Activated CD4-positive, alpha-beta T cell treated with anti-CD3 and anti-CD28 coated beads, Interleukin-2, Interleukin-6, amounts not matched to agents 100 ng/mL and 50 ng/mL, durations not matched to agents 16 hours and 8 hours (primary cell): ENCODE results near the gene CIC.
"Not testable (repeated sequence)": the region's sequence is repeated elsewhere in the genome, so short reads cannot be mapped to it uniquely, and the experiment has no call there.

Experiments used
- DNase-seq: peaks from one replicate; pipeline ENCODE4 v3.0.0-alpha.2; 2020

Gene CIC

DNA sequence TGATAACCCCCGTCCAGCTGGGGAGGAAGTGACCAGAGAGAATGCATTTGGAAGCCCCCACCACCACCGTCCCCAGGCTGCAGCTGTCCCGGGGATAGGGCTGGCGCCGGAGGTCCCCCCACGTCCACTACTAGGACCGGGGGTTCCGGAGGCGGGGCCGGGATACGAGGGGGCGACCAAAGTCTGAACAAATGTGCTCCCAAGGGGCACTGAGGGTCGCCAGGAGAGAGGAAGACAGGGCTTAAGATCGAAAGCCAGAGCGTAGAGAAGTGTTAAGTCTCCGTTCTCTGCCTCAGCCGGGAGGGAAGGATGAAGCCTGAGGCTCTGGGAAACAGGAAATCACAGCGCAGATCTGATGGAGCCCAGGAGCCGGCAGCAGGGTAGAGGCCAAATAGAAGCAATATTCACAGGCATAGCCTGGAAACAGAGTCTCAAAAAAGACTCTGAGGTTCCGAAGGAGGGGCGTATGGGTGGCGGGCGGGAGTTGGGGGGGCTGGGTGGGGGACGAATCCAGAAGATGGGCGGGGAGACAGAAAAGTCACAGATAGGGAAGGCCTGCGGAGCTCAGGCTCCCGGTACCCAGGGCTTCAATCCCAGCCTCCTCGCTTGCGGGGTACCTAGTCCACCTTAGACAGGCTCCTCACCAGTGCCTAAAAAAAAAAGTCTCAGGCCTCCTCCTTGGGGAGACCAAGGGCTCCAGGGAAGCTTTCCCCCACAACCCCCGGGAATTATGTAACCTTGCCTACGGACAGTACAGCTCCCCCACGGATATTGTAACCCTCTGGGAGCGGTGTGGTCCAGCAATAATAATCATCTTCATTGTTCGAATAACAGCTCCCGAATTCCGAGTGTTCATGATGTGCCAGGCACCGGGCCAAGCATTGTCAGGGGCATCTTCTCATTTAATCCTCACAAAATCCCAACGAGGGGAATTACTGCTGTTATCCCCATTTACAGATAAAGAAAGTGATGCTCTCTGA is 13.0 kb upstream of the CIC start:
- DNase-seq, result no peak

GRCh38 chr19:42257842-42258241 is 11.2 kb upstream of the CIC start:
- not testable (repeated sequence) for DNase-seq

DNA sequence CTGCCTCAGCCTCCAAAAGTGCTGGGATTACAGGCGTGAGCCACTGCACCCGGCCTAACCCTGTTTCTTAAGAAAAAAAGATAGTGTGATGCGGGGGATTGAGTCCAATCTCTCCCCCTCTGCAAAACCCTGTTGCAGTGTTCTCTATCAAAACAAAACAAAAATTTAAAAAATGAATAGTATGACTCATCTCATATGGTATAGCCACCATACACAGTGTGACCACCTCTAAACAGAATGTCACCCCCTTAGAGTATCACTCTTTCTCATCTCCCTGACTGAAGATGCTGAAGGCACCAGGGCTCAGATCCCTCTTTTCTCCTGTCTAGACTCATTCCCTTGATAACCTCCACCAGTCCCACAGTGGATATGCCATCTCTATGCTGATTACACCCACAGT is 7.3 kb upstream of the CIC start:
- DNase-seq, result no peak

GRCh38 chr19:42266105-42266504 is 2.9 kb upstream of the CIC start:
- DNase-seq, result not testable (repeated sequence)

DNA sequence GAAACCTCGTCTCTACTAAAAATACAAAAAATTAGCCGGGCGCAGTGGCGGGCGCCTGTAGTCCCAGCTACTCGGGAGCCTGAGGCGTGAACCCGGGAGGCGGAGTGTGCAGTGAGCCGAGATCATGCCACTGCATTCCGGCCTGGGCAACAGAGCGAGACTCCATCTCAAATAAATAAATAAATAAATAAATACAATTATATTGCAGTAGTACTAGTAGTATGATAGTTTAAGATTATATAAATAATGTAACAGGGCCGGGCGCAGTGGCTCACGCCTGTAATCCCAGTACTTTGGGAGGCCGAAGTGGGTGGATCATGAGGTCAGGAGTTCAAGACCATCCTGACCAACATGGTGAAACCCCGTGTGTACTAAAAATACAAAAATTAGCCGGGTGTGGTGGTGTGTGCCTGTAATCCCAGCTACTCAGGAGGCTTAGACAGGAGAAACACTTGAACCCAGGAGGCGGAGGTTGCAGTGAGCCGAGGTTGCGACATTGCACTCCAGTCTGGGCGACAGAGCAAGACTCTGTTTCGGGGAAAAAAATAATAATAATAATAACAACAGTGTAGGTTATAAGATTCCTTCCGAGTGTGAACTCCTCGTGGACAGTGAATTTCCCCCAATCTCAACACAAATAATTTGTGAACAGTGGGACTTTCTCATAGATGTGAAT is 2.0 kb upstream of the CIC start:
- not testable (repeated sequence) for DNase-seq

- DNase-seq, result no peak
These were observed 1.4 kb upstream of the CIC start for GRCh38 chr19:42267644-42268141.

DNA sequence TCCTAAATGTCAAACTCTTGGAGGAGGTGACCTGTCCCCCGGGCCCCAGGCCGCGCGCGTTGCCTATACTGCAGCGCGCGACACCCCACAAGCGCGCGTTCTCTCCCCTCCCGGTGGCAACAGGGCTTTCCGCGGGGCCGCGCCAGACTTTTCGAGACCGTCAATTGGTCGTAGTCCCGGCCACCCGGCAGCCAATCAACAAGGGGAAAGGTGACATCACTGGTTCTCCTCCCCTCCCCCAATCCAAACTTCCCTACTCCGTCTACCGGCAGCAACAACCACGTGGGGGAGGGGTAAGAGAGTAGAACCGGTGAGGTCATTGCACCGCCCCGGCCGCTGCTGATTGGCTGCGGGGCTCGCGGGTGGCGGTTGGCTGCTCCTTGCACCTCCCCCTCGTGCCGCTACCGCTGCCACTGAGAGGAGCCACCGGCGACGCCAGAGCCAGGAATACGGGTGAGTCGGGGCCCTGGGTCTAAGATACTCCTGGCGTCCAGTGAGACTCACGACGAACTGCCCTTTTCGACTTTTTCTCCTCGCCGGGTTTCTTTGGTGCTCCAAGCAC is 829 bp upstream of the CIC start:
- DNase-seq, result peak; percentile 100

GRCh38 chr19:42269478-42270345 is 660 bp downstream of the CIC start:
- DNase-seq, result no peak

- DNase-seq, result peak; percentile 78
These were observed 1.4 kb downstream of the CIC start for GRCh38 chr19:42270346-42271044.

GRCh38 chr19:42271045-42271419 is 2.0 kb downstream of the CIC start:
- DNase-seq, result no peak

DNA sequence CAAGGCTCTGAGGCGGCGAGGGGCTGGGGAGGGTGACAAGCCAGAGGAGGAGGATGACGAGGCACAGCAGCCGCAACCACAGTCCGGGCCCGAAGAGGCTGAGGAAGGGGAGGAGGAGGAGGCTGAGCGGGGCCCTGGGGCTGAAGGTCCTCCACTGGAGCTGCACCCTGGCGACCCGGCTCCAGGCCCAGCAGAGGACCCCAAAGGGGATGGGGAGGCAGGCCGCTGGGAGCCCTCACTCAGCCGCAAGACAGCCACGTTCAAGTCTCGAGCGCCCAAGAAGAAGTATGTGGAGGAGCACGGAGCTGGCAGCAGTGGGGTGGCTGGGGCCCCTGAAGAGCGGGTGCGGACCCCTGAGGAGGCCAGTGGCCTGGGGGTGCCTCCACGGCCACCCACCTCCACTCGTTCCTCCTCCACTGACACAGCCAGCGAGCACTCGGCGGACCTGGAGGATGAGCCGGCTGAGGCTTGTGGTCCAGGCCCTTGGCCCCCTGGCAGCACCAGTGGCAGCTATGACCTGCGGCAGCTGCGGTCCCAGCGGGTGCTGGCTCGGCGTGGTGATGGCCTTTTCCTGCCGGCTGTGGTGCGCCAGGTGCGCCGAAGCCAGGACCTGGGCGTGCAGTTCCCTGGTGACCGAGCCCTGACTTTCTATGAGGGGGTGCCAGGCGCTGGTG is 2.9 kb downstream of the CIC start:
- no peak for DNase-seq

- no peak for DNase-seq
These were observed 3.5 kb downstream of the CIC start for GRCh38 chr19:42272535-42272897.

- no peak for DNase-seq
These were observed 3.9 kb downstream of the CIC start for GRCh38 chr19:42272989-42273406.

GRCh38 chr19:42273407-42274064 is 4.5 kb downstream of the CIC start:
- no peak for DNase-seq

DNA sequence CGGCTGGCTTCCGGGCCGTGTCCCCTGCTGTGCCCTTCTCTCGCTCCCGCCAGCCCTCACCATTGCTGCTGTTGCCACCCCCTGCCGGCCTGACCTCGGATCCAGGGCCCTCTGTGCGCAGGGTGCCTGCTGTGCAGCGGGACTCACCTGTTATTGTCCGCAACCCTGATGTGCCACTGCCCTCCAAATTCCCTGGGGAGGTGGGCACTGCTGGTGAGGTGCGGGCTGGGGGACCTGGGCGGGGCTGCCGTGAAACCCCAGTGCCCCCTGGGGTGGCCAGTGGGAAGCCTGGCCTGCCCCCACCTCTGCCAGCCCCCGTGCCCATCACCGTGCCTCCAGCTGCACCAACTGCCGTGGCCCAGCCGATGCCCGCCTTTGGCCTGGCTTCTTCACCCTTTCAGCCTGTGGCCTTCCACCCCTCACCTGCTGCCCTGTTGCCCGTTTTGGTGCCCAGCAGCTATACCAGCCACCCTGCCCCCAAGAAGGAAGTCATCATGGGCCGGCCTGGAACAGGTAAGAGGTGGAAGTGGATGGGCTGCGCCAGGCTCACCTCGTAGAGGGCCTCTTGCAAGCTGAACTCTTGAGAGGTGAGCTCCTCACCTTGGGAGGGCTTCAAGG is 5.1 kb downstream of the CIC start:
- no peak for DNase-seq

- DNase-seq, result no peak
These were observed 6.1 kb downstream of the CIC start for GRCh38 chr19:42275103-42275502.

DNA sequence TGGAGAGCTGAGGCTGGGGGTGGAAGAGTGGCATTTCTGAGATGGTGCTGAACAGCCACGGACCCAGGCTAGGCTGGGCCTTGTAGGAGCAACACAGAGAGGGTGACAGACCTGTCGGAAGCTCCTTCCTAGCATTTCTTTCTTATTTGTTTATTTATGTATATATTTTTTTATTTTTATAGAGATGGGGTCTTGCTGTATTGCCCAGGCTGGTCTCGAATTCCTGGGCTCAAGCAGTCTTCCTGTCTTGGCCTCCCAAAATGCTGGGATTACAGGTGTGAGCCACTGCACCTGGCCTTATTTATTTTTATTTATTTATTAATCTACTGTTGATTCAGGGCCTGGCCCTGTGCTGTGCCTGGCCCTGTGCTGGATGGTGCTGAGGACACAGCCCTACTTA is 6.5 kb downstream of the CIC start:
- DNase-seq, result no peak

DNA sequence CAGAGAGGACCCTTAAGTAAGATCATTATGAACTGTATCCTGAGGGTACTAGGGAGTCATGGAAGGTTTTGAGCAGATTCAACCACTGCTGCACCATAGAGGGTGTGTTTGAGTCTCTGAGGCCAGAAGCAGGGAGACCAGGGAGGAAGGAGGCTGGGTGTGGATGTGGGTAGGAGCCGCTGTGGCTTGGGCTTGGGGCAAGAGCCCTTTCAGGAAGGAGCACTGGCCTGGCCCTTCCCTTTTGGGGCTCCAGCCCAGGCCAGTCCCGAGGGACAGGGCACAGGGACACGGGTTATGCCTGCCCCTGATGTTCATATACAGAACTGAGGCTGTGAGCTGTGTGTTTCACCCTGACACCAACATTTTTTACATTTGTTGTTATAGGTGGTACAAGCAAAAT is 7.2 kb downstream of the CIC start:
- DNase-seq, result no peak

DNA sequence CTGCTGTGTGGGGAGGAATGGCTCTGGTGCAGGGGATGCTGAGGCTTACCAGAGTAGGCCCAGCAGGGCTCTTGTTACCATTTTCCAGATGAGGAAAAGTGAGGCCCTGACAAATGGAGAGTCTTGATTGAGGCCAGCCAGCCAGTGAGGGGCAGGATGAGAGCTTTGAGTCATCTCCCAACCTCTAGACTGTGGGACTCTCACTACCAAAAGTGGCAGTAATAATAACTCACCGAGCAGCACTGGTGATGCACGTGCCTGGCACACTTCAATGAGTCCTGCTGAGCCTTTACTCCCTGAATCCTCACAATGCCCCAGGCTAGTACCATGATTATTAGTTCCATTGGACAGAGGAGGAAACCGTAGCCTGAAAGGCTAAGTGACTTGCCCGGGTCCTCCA is 7.8 kb downstream of the CIC start:
- peak; percentile 78 for DNase-seq

DNA sequence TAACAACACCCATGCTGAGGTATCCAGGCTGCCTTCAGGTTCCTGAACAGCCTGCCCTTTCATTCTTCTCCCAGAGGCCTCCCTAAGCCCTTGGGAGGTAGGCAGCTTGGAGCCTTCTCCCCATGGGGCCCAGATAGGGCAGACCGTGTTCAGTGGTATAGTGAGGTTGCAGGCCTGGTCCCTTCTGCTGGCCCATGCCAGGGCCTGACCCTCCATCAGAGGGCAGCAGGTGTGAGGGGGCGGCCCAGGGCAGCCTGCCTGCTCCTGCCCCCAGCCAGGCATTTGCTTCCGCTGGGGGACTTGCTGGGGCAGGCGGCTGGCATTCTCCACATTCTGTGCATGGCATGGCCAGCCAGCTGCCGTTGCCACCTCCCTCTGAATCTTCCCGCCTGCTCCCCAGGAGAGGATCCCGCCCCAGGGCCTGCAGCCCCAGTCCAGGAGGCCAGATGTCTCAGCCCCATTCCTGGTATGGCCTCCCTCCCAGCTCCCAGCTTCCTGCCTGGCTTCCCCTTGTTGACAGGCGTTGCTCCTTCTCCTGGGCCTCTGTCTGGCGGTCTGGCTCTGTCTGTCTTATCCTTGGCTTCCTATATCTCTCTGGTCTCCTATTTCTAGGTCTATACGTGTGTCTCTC is 8.9 kb downstream of the CIC start:
- DNase-seq, result no peak
